NCI-H2171 treated with DMSO at 0.1 percent for 48 hours (cell line): Measurements from ENCODE around the gene MRGPRX2.

Experiments
- DNase-seq: peaks from one replicate; lab custom pipeline; 2025; lab: John Stamatoyannopoulos, UW

The MRGPRX2 gene

DNA sequence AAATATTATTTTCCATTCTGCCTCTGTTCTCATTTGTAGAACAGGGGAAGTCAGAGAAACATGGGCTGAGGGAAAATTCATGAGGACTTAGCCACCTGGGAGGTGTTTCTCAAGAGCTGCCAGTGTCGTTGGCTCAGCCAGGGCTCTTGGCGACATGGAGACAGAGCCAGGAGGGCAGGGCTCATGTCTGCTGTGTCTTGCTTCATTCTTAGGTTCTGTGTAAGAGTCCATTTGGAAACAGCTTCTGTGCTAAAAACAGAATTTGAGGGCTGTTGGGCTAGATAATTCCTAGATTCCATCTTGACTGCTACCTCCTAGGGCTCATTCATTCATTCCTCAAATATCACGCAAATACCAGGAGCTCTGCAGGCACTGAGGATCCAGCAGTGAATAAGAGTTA, 15.1 kb upstream of the MRGPRX2 start:
- no peak for DNase-seq

DNA sequence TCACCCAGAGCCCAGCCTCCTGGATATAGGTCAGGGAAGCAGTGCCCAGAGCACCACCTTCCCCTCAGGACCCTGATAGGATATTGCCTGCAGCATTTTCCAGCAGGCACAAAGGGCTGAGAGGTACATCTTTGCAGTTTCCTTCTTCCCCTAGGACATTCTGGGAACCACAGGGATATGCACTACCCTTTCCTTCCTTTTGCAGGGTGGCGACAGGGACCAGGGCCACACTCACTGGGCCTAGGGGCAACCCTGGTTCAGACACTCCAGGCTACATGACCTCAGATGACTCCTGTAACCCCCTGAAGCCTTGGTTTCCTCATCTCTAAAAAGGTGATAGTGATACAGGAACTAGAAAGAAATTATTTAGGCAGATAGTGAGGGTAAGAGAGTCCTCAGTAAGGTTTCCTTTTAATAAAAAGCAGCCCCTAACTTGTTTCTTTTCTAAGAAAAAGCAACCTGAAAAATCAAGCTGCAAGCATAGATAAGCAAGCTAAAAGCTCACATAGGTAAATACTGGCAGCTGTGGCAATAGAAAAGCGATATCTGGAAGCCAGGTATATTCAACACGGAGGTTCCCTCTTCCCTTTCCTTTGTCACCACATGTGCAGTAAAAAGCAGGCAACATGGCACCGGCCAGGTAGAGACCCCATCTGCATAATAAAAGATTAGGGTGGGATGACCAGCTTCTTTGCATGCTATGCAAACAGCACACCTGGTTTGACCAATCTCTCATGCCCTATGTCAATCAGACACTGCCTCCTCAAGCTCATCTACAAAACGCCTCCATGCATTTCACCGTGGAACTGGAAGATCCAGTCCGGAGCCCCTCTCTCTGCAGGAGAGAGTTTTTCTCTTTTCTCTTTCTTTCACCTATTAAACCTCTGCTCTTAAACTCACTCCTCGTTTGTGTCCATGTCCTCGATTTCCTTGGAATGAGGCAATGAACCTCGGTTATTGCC, 13.2 kb upstream of the MRGPRX2 start:
- DNase-seq, result no peak

DNA sequence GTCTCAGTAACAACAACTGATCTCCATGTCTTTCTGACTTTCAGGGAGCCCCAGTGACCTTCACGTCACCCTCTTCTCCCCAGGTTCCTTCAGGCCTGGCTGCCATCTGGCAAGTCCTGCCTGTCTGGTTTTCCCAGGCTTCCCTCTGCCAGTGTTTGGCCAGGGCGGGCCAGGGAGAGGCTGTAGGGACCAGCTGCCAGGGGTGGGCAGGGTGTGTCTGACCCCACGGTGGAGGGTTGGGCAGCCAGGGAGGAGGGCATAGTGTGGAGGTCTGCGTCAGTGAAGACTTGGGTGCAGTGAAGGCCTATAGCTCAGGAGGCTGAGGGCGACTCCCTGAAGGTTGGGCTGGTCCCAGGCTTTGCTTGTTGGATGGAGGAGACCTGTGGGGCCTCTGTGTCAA, 11.9 kb upstream of the MRGPRX2 start:
- no peak for DNase-seq

DNA sequence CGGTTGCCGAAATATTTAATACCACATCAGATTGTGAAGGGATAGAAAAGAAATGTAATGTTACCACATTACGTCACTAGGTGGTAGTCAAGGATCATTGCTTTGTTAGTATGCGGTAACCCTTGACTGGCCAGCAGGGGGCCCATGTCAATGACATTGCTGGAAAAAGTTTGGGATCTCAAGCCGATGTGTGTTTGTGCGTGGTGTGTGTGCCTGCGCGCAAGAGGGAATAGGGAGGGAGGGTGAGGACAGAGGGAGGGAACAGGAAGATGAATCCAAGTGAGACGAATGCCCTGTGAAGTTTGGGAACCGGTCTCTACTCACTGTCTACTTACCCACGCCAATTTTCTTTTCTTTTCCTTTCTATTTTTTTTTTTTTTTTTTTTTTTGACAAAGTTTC, 10.7 kb upstream of the MRGPRX2 start:
- DNase-seq, result peak; percentile 76

DNA sequence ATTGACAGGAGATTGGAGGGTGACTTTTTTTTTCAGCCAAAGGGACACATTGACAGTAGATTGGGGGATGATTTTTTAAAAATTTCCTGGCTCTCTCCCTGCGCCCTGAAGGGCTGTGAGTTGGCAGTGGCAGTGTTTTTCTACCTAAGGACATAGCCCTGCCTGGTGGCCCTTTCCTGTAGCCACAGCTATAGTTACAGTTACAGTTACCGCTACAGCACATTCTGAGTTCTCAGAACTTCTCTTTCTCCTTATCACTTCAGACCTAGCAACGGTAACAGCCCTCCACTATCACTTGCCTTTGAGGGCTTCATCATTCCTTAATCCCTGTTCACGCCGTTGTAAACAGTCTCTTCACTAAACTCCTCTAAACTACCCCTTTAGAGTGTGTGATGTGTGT, 684 bp downstream of the MRGPRX2 start:
- DNase-seq, result no peak

DNA sequence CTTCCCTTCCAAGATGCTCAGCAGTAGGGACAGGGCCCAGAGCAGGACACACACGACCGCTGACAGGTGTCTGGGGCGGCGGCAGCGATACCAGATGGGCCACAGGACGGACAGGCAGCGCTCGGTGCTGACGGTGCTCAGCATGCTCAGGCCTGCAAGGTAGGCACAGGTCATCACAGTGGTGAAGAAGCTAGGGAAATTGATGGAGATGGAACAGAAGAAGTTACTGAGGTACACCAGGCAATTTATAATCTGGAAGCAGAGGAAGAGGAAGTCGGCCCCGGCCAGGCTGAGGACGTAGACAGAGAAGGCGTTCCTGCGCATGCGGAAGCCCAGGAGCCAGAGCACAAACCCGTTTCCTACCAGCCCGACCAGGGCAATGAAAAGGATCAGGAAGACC, 4.6 kb downstream of the MRGPRX2 start:
- no peak for DNase-seq

DNA sequence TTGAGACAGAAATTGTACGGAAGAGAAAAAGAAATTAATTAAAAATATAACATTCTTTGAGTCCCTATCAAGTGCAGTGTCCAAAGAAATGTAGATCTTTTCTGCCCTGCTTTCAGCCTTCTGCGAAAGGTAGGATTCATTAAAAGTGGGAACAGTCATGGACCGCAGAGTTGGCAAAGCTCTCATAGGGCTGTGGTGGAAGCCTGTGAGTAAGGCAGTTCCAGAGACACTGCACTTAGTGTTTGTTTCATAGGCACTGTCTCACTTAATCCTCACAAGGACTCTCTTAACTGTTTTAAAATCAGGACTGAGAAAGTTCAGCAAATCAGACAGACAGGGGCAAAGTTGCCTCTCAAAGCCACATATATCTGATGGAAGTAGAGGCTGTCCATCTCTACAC, 5.5 kb downstream of the MRGPRX2 start:
- no peak for DNase-seq

DNA sequence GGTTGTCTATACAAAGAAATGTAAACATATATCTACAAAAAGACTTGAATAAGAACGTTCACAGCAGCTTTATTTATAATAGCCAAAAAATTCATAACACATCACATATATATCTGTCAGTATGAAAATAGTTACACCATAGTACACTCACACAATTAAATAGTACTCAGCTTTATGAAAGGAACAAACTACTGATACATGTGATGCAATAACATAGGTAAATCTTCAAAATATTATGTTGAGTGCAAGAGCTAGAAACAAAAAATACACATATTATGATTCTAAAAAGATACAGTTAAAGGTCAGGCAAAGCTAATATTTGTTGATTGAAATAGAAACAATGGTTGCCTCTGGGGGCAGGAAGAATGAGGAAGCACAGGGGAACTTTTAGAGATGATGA, 6.6 kb downstream of the MRGPRX2 start:
- no peak for DNase-seq

DNA sequence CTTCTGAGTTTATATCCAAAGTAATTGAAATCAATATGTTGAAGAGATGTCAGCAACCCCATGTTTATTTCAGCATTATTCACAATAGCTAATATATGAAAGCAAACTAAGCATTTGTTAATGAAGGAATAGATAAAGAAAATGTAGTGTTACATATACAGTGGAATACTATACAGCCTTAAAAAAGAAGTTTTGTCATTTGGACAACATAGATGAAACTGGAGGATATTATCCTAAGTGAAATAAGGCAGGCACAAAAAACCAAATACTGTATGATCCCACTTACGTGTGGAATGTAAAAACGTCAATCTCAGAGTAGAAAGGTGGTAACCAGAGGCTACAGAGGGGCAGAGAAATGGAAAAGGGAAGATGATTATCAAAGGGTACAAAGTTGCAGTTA, 10.2 kb downstream of the MRGPRX2 start:
- no peak for DNase-seq

DNA sequence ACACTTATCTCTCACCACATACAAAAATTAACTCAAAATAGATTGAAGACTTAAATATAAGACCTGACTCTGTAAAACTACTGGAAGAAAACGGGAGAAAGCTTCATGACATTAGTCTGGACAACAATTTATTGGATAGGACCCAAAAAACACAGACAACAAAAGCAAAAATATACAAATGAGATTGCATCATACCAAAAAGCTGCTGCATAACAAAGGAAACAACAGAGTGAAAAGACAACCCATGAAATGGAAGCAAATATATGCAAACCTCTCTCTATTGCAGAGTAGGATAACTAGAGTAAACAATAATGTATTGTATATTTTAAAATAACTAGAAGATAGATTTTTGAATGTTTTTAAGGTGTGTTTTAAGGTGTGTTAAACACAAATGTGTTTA, 11.2 kb downstream of the MRGPRX2 start:
- DNase-seq, result no peak

DNA sequence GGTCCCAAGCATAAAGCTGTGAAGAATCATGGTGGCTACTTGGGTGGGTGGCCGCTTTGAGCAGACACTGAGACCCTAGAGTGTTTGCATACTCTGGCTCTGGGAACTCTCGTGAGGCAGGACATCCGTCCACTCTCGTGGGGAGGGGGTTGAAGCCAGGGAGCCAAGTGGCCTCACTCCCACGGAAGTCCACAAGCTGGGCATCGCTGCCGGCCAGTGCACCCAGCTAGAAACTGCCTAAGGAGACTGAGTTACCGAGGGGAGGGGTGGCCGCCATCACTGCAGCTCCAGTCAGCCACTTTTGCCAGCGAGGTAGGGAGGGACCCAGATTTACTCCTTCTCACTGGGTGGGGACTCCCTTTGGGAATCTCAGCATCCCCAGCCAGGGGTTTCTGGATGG, 20.5 kb downstream of the MRGPRX2 start:
- no peak for DNase-seq

DNA sequence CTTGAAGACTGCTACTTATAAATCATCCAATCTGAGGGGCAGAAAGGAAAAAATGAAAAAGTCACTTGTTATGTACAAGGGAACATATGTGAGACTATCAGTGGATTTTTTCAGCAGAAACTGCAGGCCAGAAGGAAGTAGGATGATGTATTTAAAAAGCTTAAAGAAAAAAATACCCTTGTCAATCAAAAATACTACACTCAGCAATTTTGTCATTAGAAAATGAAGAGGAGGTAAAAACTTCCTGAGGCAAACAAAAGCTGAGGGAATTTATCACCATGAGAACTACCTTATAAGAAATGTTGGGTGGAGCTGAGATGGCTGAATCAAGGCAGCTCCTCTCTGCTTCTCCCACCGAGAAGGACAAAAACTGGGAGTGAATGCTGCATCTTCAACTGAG, 21.1 kb downstream of the MRGPRX2 start:
- DNase-seq, result no peak

DNA sequence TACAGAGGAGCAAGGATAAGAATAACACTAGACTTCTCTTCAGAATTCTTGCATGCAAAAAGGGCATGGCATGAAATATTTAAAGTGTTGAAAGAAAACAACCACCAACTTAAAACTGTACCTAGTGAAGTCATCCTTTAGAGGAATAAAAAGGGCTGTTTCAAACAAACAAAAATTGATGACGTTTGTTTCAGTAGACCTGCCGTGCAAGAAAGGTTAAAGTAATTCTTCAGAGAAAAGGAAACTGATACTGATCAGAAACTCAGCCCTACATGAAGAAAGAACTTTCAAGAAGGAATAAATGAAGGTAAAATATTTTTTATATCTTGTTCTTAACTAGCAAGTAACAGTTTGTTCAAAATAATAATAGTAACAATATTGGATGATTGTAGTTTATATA, 27.5 kb downstream of the MRGPRX2 start:
- DNase-seq, result no peak

DNA sequence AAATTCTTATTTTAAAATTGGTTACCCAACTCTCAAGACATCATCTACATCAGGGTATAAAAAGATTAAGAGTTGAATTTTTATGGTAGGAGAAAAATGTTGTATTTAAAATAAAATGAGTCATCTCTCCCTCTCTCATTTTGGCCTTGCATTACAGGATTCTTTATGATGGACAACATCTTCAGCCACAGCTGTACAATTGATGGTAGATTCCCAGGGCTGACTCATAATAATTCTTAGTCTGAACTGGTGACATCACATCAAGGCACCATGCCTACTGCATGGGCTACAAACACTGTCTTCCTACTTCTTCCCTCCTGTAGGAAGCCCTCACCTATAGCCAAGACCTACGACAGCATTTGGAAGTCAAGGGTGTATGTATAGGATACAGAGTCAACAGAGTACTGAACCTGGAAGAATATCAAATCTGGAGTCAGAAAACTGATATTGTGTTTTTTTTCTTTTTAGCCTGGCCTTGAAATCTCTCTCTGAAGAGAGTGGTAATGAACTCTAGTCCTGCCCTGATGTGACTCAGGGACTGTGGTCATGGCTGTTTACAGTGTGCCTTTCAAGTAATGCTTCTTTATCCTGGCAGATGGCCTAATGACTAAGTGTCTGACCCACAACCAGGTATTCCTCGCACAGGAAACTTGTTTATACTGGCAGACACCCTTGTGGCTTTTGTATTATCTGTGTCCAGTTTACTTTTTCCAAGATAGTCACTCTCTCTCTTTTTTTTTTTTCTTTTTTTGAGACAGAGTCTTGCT, 32.5 kb downstream of the MRGPRX2 start:
- DNase-seq, result no peak

DNA sequence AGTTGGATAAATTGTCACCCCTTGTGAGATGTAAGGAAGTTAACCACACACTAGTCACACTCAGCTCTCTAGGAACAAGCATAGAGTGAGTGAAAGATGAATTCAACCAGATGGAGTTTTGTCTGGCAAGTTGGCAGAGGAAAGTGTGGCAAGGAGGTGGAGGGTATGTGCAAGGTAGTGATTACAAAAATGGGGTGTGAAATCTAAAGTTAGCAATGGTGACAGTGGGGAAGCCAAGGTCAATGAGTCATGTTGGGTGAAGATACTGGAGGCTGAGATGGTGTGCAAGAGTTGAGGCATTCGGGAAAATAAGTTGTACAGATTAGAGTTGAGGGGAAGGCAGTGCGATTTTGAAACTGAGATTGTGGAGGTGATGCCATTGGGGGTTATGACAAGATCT, 33.7 kb downstream of the MRGPRX2 start:
- no peak for DNase-seq

DNA sequence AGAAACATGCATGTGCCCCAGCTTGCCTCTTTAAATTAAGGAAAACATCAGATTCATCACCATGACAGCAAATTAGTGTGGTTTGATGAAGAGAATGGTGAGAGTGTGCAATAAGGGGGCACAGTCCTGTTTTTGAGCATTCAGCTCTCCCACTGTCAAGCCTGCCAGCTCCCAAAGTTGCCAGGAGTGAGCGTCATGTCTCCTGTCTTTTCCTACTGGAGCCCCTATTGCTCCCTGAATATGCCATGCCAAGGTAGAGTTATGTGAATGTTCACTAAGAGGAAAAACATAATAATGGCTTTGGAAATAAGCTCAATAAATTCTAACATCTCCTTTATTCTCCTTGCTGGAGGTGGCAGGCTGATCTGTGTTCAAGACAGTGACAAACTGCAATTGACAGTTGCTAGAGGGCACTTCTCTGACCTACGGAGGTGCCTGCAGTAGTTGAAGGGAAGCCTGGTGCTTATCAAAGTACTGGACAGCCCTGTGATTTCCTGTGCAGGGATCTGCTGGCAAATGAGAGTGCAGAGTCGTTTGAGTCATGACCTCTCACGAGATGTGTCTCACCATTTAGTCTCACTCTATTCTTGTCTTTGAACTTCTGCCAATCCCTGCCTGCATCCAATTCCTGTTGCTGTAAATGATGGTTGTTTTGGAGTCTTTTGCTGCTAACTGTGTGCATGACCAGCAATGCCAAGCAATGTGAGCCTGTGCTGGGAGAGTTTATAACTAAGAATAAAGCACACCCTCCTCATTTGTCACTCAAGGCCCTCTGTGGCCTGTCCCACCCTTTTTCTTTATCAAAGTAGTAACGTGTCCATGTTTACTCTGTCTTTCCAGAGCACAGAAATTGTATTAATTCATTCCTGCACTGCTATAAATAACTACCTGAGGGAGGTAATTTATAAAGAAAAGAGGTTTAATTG, 34.8 kb downstream of the MRGPRX2 start:
- no peak for DNase-seq

DNA sequence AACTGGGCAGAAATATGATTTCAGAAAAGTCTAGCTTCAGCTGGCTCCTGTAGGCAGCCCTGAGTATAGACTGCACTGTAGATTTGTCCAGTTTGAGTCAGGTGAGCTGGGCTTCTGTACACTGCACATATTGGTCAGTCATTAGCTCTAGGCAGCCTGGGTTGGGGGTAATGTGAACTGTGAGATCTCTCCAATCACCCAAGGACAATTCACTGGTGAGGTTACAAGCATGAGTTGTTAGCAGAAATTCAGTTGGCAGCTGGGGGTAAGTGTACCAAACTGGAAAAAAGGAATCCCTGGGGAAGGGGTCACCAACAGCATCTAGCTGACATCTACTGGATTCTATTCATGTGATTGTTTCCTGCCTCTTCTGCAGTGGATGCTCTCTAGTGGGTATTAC, 39.7 kb downstream of the MRGPRX2 start:
- no peak for DNase-seq

DNA sequence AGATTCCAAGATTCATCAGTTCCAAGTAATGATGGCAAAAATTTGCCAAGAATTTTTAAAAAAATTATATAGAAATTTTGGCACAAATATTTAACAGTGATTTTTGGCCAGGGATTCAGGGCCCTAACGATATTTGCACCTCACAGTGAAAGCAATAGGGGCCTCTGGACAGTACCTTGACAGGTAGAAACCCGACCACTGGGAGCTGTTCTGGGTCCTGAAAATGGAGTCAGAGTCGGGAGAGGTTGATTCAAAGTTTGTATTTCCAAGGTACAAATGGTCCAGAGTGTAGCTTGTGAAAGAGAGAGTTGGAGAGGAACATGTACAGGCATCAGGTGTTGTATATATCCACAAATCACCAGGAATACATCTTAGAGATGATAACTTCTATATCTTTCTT, 41.6 kb downstream of the MRGPRX2 start:
- no peak for DNase-seq

DNA sequence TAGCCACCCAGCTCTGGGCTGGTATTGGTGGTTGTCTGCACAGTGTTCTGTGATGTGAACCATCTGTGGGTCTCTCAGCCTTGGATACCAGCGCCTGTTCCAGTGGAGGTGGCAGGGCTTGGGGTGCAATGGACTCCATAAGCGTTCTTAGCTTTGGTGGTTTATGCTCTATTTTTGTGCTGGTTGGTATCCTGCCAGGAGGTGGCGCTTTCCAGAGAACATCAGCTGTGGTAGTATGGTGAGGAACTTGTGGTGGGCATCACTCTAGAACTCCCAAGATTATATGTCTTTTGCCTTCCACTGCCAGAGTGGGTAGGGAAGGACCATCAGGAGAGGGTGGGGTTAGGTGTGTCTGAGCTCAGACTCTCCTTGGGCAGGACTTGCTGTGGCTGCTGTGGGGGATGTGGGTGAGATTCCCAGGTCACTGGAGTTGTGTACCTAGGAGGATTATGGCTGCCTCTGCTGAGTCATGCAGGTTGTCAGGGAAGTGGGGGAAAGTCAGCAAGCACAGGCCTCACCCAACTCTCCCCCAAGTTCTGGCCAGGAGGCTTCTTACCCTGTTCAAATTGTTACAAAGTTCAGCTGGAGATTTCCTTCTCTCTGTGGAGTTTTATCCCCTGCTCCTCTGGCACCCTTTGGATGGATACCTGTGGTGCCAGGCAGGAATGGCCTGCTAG, 47.2 kb downstream of the MRGPRX2 start:
- no peak for DNase-seq

DNA sequence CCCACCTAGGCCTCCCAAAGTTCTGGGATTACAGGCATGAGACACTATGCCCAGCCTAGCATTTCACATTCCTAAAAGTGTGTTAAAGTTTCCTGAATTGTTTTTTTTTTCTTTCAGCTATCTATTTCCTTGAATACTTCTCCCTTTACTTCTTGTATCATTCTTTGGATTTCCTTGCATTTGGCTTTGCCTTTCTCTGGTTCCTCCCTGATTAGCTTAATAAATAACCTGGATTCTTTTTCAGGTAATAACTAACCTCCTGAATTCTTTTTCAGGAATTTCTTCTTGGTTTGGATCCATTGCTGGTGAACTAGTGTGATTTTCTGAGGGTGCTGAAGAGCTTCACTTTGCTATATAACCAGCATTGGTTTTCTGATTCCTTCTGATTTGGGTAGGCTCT, 47.9 kb downstream of the MRGPRX2 start:
- DNase-seq, result no peak
